HepG2 (cell line): ENCODE data around the gene ATP13A3. TPM values are rescaled to one million over a fixed set of nuclear protein-coding genes. Genes with fewer than 3 reads are reported as not detected.

Source experiments
- ARHGAP35 ChIP-seq: sonication (generic); formaldehyde crosslinking; IDR thresholded peaks from 2 replicates; pipeline ENCODE4 v1.9.0; 2022; ENCODE audit warnings: mild to moderate bottlenecking, inconsistent platforms, moderate library complexity, missing genetic modification reagents, borderline replicate concordance
- FOXJ3 ChIP-seq: sonication (generic); formaldehyde crosslinking; IDR thresholded peaks from 2 replicates; pipeline ENCODE4 v1.4.0; 2020; ENCODE audit warnings: missing genetic modification reagents, mild to moderate bottlenecking, borderline replicate concordance
- HMG20B ChIP-seq: conservative IDR thresholded peaks from 2 replicates; pipeline ENCODE4 v1.6.1; 2016; ENCODE audit warnings: missing genetic modification reagents, missing compliant biosample characterization
- HNF1A ChIP-seq, 2 experiments: sonication (generic) in 1 of 2; formaldehyde crosslinking in 1 of 2; IDR thresholded peaks; 2 replicates each; pipeline versions ENCODE4 v1.4.0 to v1.6.1; 2016 to 2020; ENCODE audit warnings: borderline replicate concordance in 1 of 2, low read depth in 1 of 2, mild to moderate bottlenecking in 1 of 2, missing genetic modification reagents in 1 of 2
- ISX ChIP-seq: sonication (generic); formaldehyde crosslinking; conservative IDR thresholded peaks from 2 replicates; pipeline ENCODE4 v1.5.0; 2020; ENCODE audit warnings: missing genetic modification reagents
- MXD3 ChIP-seq: IDR thresholded peaks from 2 replicates; pipeline ENCODE4 v1.6.1; 2016; ENCODE audit warnings: mild to moderate bottlenecking, missing biosample characterization, missing genetic modification reagents
- MYNN ChIP-seq: sonication (generic); formaldehyde crosslinking; IDR thresholded peaks from 2 replicates; pipeline ENCODE4 v1.4.0; 2020; ENCODE audit warnings: mild to moderate bottlenecking, low read depth, missing genetic modification reagents
- NFE2 ChIP-seq: sonication (generic); formaldehyde crosslinking; IDR thresholded peaks from 2 replicates; pipeline ENCODE4 v1.4.0; 2020; ENCODE audit warnings: missing genetic modification reagents
- PCBP1 ChIP-seq: fragments of 200-400 bp; formaldehyde crosslinking; IDR thresholded peaks from 2 replicates; pipeline ENCODE4 v1.6.1; 2017; ENCODE audit warnings: mild to moderate bottlenecking, low read depth, low read length, borderline replicate concordance
- RXRA ChIP-seq: sonication (generic); formaldehyde crosslinking; IDR thresholded peaks from 2 replicates; pipeline ENCODE4 v1.5.1; 2020; ENCODE audit warnings: missing genetic modification reagents
- SOX13 ChIP-seq, 3 experiments: fragments of 450-650 bp in 1 of 3; sonication (generic) in 1 of 3; formaldehyde crosslinking in 1 of 3; IDR thresholded peaks in 2 of 3; conservative IDR thresholded peaks in 1 of 3; 2 replicates each; pipeline versions ENCODE4 v1.5.0 to v1.6.1; 2016 to 2020; ENCODE audit warnings: antibody characterized with exemption in 1 of 3, mild to moderate bottlenecking in 1 of 3, missing compliant biosample characterization in 1 of 3, missing genetic modification reagents in 1 of 3, moderate library complexity in 1 of 3
- ZFP37 ChIP-seq: sonication (generic); formaldehyde crosslinking; IDR thresholded peaks from 2 replicates; pipeline ENCODE4 v1.4.0; 2020; ENCODE audit warnings: missing genetic modification reagents, borderline replicate concordance
- ZMYM2 ChIP-seq: sonication (generic); formaldehyde crosslinking; IDR thresholded peaks from 2 replicates; pipeline ENCODE4 v1.8.0; 2022; ENCODE audit warnings: mild to moderate bottlenecking, missing genetic modification reagents
- ZNF24 ChIP-seq: fragments of 450-650 bp; IDR thresholded peaks from 2 replicates; pipeline ENCODE4 v1.6.1; 2017; ENCODE audit warnings: antibody characterized with exemption, mild to moderate bottlenecking
- ZNF547 ChIP-seq: sonication (generic); formaldehyde crosslinking; IDR thresholded peaks from 2 replicates; pipeline ENCODE4 v1.5.1; 2020; ENCODE audit warnings: mild to moderate bottlenecking, missing genetic modification reagents
- ZNF800 ChIP-seq: sonication (generic); formaldehyde crosslinking; IDR thresholded peaks from 2 replicates; pipeline ENCODE4 v1.4.0; 2020; ENCODE audit warnings: missing genetic modification reagents
- ZSCAN9 ChIP-seq: IDR thresholded peaks from 2 replicates; pipeline ENCODE4 v1.6.1; 2016; ENCODE audit warnings: borderline replicate concordance
- polyA plus RNA-seq, 8 experiments: library from polyadenylated mRNA; depleted of rRNA in 3 of 8; stranded (reverse) in 7 of 8; unstranded in 1 of 8; fragments of >200 nt; fragmentation: Illumina TruSeq in 4 of 8; extraction: Trizol in 4 of 8; gene quantifications; 2 replicates each; pipeline versions ENCODE4 v1.2.1 to v1.2.3, GENCODE V29; 2011 to 2016; ENCODE audit warnings: low read depth in 4 of 8, missing spikeins in 1 of 8, mixed read lengths in 1 of 8; ENCODE audit not compliant: insufficient read depth in 1 of 8
- total RNA-seq, 5 experiments: library from RNA; depleted of rRNA; stranded (reverse); fragments of >200 nt; fragmentation: Illumina TruSeq; extraction: Trizol; gene quantifications; 2 replicates each; pipeline ENCODE4 v1.2.3, GENCODE V29; 2016; ENCODE audit warnings: low read depth in 1 of 5
- TF ChIP-seq, protein P1 (sequence below): sonication (generic); formaldehyde crosslinking; IDR thresholded peaks from 2 replicates; pipeline ENCODE4 v1.4.0; 2020; ENCODE audit warnings: missing genetic modification reagents, borderline replicate concordance

ATP13A3 gene
- total and polyA plus RNA-seq, 2 of the 13 experiments (the other 11 are each of a cell fraction or from before 2014, with no cell fraction given), result 44.9 to 80.8 TPM

- TF ChIP-seq HNF1A (IDR thresholded peaks at IDR 0.05; ENCODE audit: low read depth), result peak; percentile 68
- 0 out of 2 replicates have a peak, but pooled peaks have one; percentile 41 for TF ChIP-seq HNF1A (CRISPR knock-in tag; IDR thresholded peaks at IDR 0.05; ENCODE audit: borderline replicate concordance)
- TF ChIP-seq, protein P1, sequence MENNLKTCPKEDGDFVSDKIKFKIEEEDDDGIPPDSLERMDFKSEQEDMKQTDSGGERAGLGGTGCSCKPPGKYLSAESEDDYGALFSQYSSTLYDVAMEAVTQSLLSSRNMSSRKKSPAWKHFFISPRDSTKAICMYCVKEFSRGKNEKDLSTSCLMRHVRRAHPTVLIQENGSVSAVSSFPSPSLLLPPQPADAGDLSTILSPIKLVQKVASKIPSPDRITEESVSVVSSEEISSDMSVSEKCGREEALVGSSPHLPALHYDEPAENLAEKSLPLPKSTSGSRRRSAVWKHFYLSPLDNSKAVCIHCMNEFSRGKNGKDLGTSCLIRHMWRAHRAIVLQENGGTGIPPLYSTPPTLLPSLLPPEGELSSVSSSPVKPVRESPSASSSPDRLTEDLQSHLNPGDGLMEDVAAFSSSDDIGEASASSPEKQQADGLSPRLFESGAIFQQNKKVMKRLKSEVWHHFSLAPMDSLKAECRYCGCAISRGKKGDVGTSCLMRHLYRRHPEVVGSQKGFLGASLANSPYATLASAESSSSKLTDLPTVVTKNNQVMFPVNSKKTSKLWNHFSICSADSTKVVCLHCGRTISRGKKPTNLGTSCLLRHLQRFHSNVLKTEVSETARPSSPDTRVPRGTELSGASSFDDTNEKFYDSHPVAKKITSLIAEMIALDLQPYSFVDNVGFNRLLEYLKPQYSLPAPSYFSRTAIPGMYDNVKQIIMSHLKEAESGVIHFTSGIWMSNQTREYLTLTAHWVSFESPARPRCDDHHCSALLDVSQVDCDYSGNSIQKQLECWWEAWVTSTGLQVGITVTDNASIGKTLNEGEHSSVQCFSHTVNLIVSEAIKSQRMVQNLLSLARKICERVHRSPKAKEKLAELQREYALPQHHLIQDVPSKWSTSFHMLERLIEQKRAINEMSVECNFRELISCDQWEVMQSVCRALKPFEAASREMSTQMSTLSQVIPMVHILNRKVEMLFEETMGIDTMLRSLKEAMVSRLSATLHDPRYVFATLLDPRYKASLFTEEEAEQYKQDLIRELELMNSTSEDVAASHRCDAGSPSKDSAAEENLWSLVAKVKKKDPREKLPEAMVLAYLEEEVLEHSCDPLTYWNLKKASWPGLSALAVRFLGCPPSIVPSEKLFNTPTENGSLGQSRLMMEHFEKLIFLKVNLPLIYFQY (CRISPR knock-in tag), result no peak
- 0 out of 2 replicates have a peak, but pooled peaks have one; percentile 74 for TF ChIP-seq ZFP37 (CRISPR knock-in tag)
- TF ChIP-seq ZMYM2, result no peak
- TF ChIP-seq FOXJ3 (CRISPR knock-in tag), result peak; percentile 88; the same call in 1 of the 2 replicates
- TF ChIP-seq MXD3 (CRISPR knock-in tag), result no peak
- TF ChIP-seq PCBP1, result no peak
- no peak for TF ChIP-seq ZNF547
- TF ChIP-seq MYNN (CRISPR knock-in tag), result no peak
- no peak for TF ChIP-seq ISX
- TF ChIP-seq RXRA, result peak; percentile 89; the same call in 1 of the 2 replicates
- no peak for TF ChIP-seq ZNF24
- no peak for TF ChIP-seq NFE2 (CRISPR knock-in tag)
- peak; percentile 70; the same call in 1 of the 2 replicates for TF ChIP-seq SOX13 (IDR thresholded peaks at IDR 0.05)
- peak in 1 of 2 experiments; percentile 97; a peak in 2 of 4 replicates for TF ChIP-seq SOX13 (CRISPR knock-in tag; conservative IDR thresholded peaks at IDR 0.05 in 1 of 2, IDR thresholded peaks at IDR 0.05 in 1 of 2)
- TF ChIP-seq ZNF800, result no peak
- TF ChIP-seq HMG20B (CRISPR knock-in tag), result peak; percentile 88
- no peak for TF ChIP-seq ARHGAP35 (CRISPR knock-in tag)
- TF ChIP-seq ZSCAN9 (CRISPR knock-in tag), result peak; percentile 92; the same call in 1 of the 2 replicates
Measured at GRCh38 chr3:194494951-194495374, 8.2 kb upstream of the ATP13A3 start (continued).
